GM23338 (cell line): ENCODE results near the gene SNN. TPM values are rescaled to one million over a fixed set of nuclear protein-coding genes. Genes with fewer than 3 reads are reported as not detected.

Experiments used
- ATAC-seq: fragments of 200-7000 bp; cut with Tn5 transposase; 3 replicates; pipeline ENCODE4 v1.9.1; 2020
- DNase-seq: peaks from one replicate; pipeline ENCODE4 v3.0.0-alpha.2; 2015; ENCODE audit warnings: low spot score
- H2AFZ ChIP-seq: fragments of 200-600 bp; sonication (generic); 2 replicates; pipeline ENCODE4 v1.8.0; 2016; ENCODE audit warnings: antibody characterized with exemption, mild to moderate bottlenecking, moderate library complexity
- H3F3A ChIP-seq: fragments of 200-600 bp; sonication (generic); replicated peaks from 2 replicates; pipeline ENCODE4 v1.8.0; 2017; ENCODE audit warnings: antibody characterized with exemption, mixed run types, low read depth
- H3K27ac ChIP-seq: fragments of 200-600 bp; sonication (generic); 2 replicates; pipeline ENCODE4 v1.6.1; 2016; ENCODE audit warnings: low read depth
- H3K27me3 ChIP-seq: fragments of 200-600 bp; sonication (generic); 2 replicates; pipeline ENCODE4 v1.8.0; 2016; ENCODE audit warnings: mild to moderate bottlenecking, mixed run types, moderate library complexity; ENCODE audit not compliant: insufficient read depth
- H3K36me3 ChIP-seq: fragments of 200-600 bp; sonication (generic); 2 replicates; pipeline ENCODE4 v1.8.0; 2016; ENCODE audit warnings: mild to moderate bottlenecking; ENCODE audit not compliant: insufficient read depth
- H3K4me1 ChIP-seq: fragments of 200-600 bp; sonication (generic); 2 replicates; pipeline ENCODE4 v1.8.0; 2016; ENCODE audit warnings: mild to moderate bottlenecking, moderate library complexity; ENCODE audit not compliant: insufficient read depth
- H3K4me2 ChIP-seq: fragments of 200-600 bp; sonication (generic); 2 replicates; pipeline ENCODE4 v1.7.1; 2017; ENCODE audit warnings: mixed run types
- H3K4me3 ChIP-seq: fragments of 200-600 bp; sonication (generic); 2 replicates; pipeline ENCODE4 v1.6.1; 2016; ENCODE audit warnings: mixed run types
- H3K79me2 ChIP-seq: fragments of 200-600 bp; sonication (generic); replicated peaks from 2 replicates; pipeline ENCODE4 v1.8.0; 2017; ENCODE audit warnings: mild to moderate bottlenecking; ENCODE audit not compliant: insufficient read depth
- H3K9me2 ChIP-seq: fragments of 200-600 bp; sonication (generic); 2 replicates; pipeline ENCODE4 v1.8.0; 2017; ENCODE audit not compliant: insufficient read depth
- H4K20me1 ChIP-seq: fragments of 200-600 bp; sonication (generic); replicated peaks from 2 replicates; pipeline ENCODE4 v1.8.0; 2017; ENCODE audit warnings: mild to moderate bottlenecking; ENCODE audit not compliant: insufficient read depth
- H3K27ac Mint-ChIP-seq: 2 replicates; pipeline ENCODE4 v1.8.0; 2020; ENCODE audit warnings: inconsistent platforms, mild to moderate bottlenecking, moderate library complexity, mixed read lengths
- H3K27me3 Mint-ChIP-seq: 3 replicates; pipeline ENCODE4 v1.8.0; 2022; ENCODE audit warnings: low read depth, mild to moderate bottlenecking, moderate library complexity, mixed read lengths, inconsistent platforms; ENCODE audit not compliant: insufficient read depth, poor library complexity
- H3K36me3 Mint-ChIP-seq: 3 replicates; pipeline ENCODE4 v1.8.0; 2021; ENCODE audit warnings: low read depth, mild to moderate bottlenecking, inconsistent platforms, moderate library complexity, mixed read lengths
- H3K4me1 Mint-ChIP-seq: 3 replicates; pipeline ENCODE4 v1.8.0; 2020; ENCODE audit warnings: mild to moderate bottlenecking, inconsistent platforms, mixed read lengths
- H3K4me3 Mint-ChIP-seq: 3 replicates; pipeline ENCODE4 v1.8.0; 2021; ENCODE audit warnings: moderate library complexity, mild to moderate bottlenecking, inconsistent platforms, mixed read lengths
- H3K9me3 Mint-ChIP-seq: 3 replicates; pipeline ENCODE4 v1.8.0; 2020; ENCODE audit warnings: moderate library complexity, mild to moderate bottlenecking, inconsistent platforms, mixed read lengths
- CREB1 ChIP-seq: fragments of 250-450 bp; sonication (Bioruptor Pico); IDR thresholded peaks from 2 replicates; pipeline ENCODE4 v1.5.0; 2020; ENCODE audit warnings: low read depth, mild to moderate bottlenecking, moderate library complexity
- ETS1 ChIP-seq: IDR thresholded peaks from 2 replicates; pipeline ENCODE4 v1.6.1; 2016; ENCODE audit warnings: antibody characterized with exemption
- EZH2 ChIP-seq: fragments of 200-600 bp; sonication (generic); IDR thresholded peaks from one replicate; pipeline ENCODE4 v1.8.0; 2017; ENCODE audit warnings: antibody characterized with exemption, mild to moderate bottlenecking, low read depth; ENCODE audit not compliant: unreplicated experiment
- EZH2phosphoT487 ChIP-seq: fragments of 200-600 bp; sonication (generic); IDR thresholded peaks from one replicate; pipeline ENCODE4 v1.8.1; 2018; ENCODE audit warnings: antibody characterized with exemption; ENCODE audit not compliant: unreplicated experiment
- NANOG ChIP-seq: IDR thresholded peaks from 2 replicates; pipeline ENCODE4 v1.6.1; 2016; ENCODE audit warnings: antibody characterized with exemption, borderline replicate concordance
- POLR2AphosphoS5 ChIP-seq: IDR thresholded peaks from 2 replicates; pipeline ENCODE4 v1.6.1; 2016; ENCODE audit warnings: antibody characterized with exemption, low read depth
- ZNF114 ChIP-seq: fragments of 250-450 bp; sonication (Bioruptor Pico); IDR thresholded peaks from 2 replicates; pipeline ENCODE4 v1.5.0; 2020; ENCODE audit warnings: mild to moderate bottlenecking, moderate library complexity
- ZNF331 ChIP-seq: fragments of 250-450 bp; sonication (Bioruptor Pico); IDR thresholded peaks from 2 replicates; pipeline ENCODE4 v1.5.0; 2020; ENCODE audit warnings: low read depth, mild to moderate bottlenecking, moderate library complexity
- polyA plus RNA-seq: library from polyadenylated mRNA; unstranded; fragments of >200 nt; fragmentation: Nextera tagmentation; extraction: Ambion mirVana; gene quantifications from 2 replicates; pipeline ENCODE4 v1.2.1, GENCODE V29; 2016
- total RNA-seq: library from RNA; depleted of rRNA; stranded (reverse); fragments of >200 nt; shearing (Covaris generic); gene quantifications from 2 replicates; pipeline ENCODE4 v1.2.3, GENCODE V29; 2014
- TF ChIP-seq, protein P1 (sequence below), 2 experiments: fragments of 200-600 bp in 1 of 2; sonication (generic) in 1 of 2; conservative IDR thresholded peaks; 2 replicates each; pipeline versions ENCODE4 v1.5.1 to v1.6.1; 2016 to 2017; ENCODE audit warnings: antibody characterized with exemption in 2 of 2, low read depth in 2 of 2, mild to moderate bottlenecking in 2 of 2, moderate library complexity in 1 of 2

SNN gene
- total and polyA plus RNA-seq, 2 experiments from 2014 or later, result 19.0 to 63.3 TPM

- peaks cover 22% of the 10 kb centered on the region; the same call in 1 of the 2 replicates for H3K36me3 ChIP-seq
Observed at GRCh38 chr16:11675561-11676511, 7.6 kb downstream of the SNN start.

DNA sequence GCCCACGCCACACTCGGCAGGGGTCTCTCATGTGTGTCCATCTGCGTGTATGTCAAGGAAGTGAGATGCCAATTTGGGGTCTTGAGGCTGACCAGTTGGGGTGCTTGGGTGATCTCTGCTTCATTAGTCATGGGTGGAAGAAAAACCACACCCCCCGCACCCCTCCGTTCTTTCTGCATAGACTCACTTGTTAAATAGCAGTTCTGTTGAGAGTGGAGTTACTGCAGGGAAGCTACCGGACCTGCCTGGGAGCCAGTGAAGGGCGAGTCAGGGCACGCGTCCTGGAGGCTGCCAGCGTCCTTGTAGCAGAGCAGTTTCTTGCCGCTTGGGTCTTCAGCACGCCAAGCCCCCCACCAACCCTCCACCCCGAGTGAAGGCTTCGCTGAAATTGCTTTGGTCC, 8.5 kb downstream of the SNN start:
- Mint-ChIP-seq H3K4me3 (no peak overlapping the region), H3K27me3 (peaks cover 21% of the 10 kb centered on the region), H3K4me1 (peaks cover 31% of the 10 kb centered on the region), H3K36me3 (peaks cover 35% of the 10 kb centered on the region), H3K9me3 (no peaks in the 10 kb centered on the region; the same call in 2 of the 3 replicates), H3K27ac (peak overlapping the region; percentile 74)
- no peak overlapping the region for H3K4me2 ChIP-seq
- no peak overlapping the region for H2AFZ ChIP-seq
- no peak for DNase-seq
- TF ChIP-seq POLR2AphosphoS5 (no peak), ZNF114 (CRISPR knock-in tag) (no peak), EZH2 (no peak), CREB1 (CRISPR knock-in tag) (no peak), EZH2phosphoT487 (no peak)
- H3K36me3 ChIP-seq, result peaks cover 22% of the 10 kb centered on the region; the same call in 1 of the 2 replicates
- no peaks in the 10 kb centered on the region for H3K27me3 ChIP-seq
- ATAC-seq, result no peak
- peaks cover 12% of the 10 kb centered on the region for H3F3A ChIP-seq
- peaks cover 55% of the 10 kb centered on the region for H4K20me1 ChIP-seq
- no peaks in the 10 kb centered on the region for H3K9me2 ChIP-seq
- H3K27ac ChIP-seq, result peak overlapping the region; percentile 66; the same call in 1 of the 2 replicates
- peaks cover 9% of the 10 kb centered on the region; the same call in 1 of the 2 replicates for H3K4me1 ChIP-seq
- H3K4me3 ChIP-seq, result no peak overlapping the region
- H3K79me2 ChIP-seq, result peaks cover 25% of the 10 kb centered on the region

More at GRCh38 chr16:11675561-11676511, 7.6 kb downstream of the SNN start:
- Histone ChIP-seq H3K9me2 (no peaks in the 10 kb centered on the region), H2AFZ (no peak overlapping the region), H3K4me1 (peaks cover 9% of the 10 kb centered on the region; the same call in 1 of the 2 replicates), H3K27me3 (no peaks in the 10 kb centered on the region), H3F3A (peaks cover 12% of the 10 kb centered on the region), H4K20me1 (peaks cover 56% of the 10 kb centered on the region), H3K79me2 (peaks cover 35% of the 10 kb centered on the region), H3K4me2 (no peak overlapping the region), H3K27ac (no peak overlapping the region), H3K4me3 (no peak overlapping the region)
- H3K4me1 Mint-ChIP-seq, result peaks cover 35% of the 10 kb centered on the region
- no peak overlapping the region for H3K4me3 Mint-ChIP-seq
- H3K27me3 Mint-ChIP-seq, result peaks cover 20% of the 10 kb centered on the region
- ATAC-seq (no peak; the same call in 2 of the 3 replicates), DNase-seq (peak; percentile 40)
- peak overlapping the region; percentile 77 for H3K27ac Mint-ChIP-seq
- no peaks in the 10 kb centered on the region; the same call in 2 of the 3 replicates for H3K9me3 Mint-ChIP-seq
- peaks cover 35% of the 10 kb centered on the region for H3K36me3 Mint-ChIP-seq
- TF ChIP-seq ETS1 (no peak), EZH2 (no peak), ZNF114 (CRISPR knock-in tag) (no peak), EZH2phosphoT487 (no peak), NANOG (no peak), ZNF331 (no peak)
- TF ChIP-seq, protein P1, sequence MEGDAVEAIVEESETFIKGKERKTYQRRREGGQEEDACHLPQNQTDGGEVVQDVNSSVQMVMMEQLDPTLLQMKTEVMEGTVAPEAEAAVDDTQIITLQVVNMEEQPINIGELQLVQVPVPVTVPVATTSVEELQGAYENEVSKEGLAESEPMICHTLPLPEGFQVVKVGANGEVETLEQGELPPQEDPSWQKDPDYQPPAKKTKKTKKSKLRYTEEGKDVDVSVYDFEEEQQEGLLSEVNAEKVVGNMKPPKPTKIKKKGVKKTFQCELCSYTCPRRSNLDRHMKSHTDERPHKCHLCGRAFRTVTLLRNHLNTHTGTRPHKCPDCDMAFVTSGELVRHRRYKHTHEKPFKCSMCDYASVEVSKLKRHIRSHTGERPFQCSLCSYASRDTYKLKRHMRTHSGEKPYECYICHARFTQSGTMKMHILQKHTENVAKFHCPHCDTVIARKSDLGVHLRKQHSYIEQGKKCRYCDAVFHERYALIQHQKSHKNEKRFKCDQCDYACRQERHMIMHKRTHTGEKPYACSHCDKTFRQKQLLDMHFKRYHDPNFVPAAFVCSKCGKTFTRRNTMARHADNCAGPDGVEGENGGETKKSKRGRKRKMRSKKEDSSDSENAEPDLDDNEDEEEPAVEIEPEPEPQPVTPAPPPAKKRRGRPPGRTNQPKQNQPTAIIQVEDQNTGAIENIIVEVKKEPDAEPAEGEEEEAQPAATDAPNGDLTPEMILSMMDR (conservative IDR thresholded peaks at IDR 0.05; ENCODE audit: low read depth in 2 of 2), result no peak; a peak in 1 of 4 replicates
